Epithelial cell of proximal tubule (primary cell): ENCODE measurements around the gene ARHGAP5. TPM values are rescaled to one million over a fixed set of nuclear protein-coding genes. Genes with fewer than 3 reads are reported as not detected.
"Not testable (repeated sequence)": the region's sequence is repeated elsewhere in the genome, so short reads cannot be mapped to it uniquely, and the experiment has no call there.

Experiments
- DNase-seq: peaks from one replicate; pipeline ENCODE4 v3.0.0-alpha.2; 2011; ENCODE audit warnings: low read depth
- H3K4me3 ChIP-seq: 2 replicates; pipeline ENCODE4 v1.5.1; 2011; ENCODE audit warnings: low read depth, mild to moderate bottlenecking, low read length
- total RNA-seq: library from RNA; depleted of rRNA; stranded (reverse); fragments of >200 nt; gene quantifications from 2 replicates; pipeline ENCODE4 v1.2.3, GENCODE V29; 2015
- TF ChIP-seq, protein P1 (sequence below): conservative IDR thresholded peaks from 2 replicates; pipeline ENCODE4 v1.5.1; 2012; ENCODE audit warnings: low read depth, mild to moderate bottlenecking, low read length

Gene ARHGAP5
- total RNA-seq, 1 donor from 2014 or later: 45.7 TPM

DNA sequence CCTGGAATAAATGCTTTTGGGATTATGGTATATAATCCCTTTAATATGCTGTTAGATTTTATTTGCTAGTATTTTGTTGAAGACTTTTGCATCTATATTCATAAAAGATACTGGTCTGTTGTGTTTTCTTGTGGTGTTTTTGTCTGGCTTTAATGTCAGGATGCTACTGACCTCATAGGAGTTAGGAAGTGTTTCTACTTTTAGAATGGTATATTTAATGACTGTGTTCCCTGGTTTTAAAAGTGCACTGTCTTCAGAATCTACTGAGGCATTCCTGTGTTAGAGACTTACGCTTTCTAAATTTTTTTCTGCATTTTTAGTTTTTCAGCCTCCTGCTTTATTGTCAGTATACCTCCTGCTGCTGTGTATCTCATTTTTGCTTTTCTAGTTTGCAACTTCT lies 51.6 kb downstream of the ARHGAP5 start:
- no peak overlapping the region for H3K4me3 ChIP-seq
- DNase-seq: no peak
- TF ChIP-seq, protein P1, sequence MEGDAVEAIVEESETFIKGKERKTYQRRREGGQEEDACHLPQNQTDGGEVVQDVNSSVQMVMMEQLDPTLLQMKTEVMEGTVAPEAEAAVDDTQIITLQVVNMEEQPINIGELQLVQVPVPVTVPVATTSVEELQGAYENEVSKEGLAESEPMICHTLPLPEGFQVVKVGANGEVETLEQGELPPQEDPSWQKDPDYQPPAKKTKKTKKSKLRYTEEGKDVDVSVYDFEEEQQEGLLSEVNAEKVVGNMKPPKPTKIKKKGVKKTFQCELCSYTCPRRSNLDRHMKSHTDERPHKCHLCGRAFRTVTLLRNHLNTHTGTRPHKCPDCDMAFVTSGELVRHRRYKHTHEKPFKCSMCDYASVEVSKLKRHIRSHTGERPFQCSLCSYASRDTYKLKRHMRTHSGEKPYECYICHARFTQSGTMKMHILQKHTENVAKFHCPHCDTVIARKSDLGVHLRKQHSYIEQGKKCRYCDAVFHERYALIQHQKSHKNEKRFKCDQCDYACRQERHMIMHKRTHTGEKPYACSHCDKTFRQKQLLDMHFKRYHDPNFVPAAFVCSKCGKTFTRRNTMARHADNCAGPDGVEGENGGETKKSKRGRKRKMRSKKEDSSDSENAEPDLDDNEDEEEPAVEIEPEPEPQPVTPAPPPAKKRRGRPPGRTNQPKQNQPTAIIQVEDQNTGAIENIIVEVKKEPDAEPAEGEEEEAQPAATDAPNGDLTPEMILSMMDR: no peak

DNA sequence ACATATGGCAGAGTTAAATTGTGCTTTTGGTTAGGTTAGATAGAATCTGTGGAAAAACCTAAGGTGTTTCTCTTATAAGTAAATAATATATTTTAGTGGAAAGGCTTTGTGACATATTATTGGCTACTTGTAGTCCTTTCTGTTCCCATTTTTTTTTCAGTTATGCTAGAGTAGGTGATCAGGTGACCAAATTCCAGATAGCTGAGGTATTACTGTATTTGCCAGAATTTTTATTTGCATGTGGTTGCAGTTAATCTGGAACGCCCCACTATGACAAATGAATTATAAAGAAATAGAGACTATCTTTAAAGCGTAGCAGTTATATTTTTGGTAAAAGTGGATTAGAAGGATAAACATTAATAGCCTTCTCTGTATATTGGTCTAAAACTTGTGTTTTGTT lies 52.0 kb downstream of the ARHGAP5 start:
- peak; percentile 27 for DNase-seq
- H3K4me3 ChIP-seq: no peak overlapping the region
- TF ChIP-seq, protein P1: no peak

DNA sequence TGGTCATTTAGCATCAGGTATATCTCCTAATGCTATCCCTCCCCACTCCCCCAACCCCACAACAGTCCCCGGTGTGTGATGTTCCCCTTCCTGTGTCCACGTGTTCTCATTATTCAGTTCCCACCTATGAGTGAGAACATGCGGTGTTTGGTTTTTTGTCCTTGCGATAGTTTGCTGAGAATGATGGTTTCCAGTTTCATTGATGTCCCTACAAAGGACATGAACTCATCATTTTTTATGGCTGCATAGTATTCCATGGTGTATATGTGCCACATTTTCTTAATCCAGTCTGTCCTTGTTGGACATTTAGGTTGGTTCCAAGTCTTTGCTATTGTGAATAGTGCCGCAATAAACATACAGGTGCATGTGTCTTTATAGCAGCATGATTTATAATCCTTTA lies 54.6 kb downstream of the ARHGAP5 start:
- not testable (repeated sequence) for H3K4me3 ChIP-seq, DNase-seq

DNA sequence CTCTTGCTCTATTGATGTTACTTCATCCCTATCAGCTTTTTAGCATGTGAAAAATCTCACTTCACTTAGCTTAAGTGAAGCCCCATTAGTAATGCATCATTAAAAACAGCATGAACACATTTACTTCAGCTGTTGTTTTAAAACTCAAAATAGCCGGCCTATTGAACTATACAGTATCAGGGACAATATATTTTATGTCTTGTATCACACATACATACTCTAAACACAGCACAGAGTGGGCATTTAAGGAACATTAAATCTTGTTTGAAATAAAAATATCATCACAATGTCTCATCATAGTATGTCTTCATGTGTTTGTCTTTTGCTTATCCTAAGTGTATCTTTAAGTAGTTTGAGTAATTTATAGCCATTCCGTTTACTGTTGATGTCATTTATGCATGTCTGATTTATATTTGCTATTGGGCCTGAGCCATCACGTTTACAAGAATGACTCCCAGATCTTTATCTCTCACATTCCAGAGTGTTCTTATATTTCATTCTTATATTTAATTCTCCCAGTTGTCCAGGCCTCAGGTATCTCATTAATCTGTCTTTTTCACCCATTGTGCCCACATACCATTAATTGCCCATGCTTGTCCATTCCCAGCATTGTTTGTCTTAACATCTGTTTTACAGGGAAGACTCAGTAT lies 57.5 kb downstream of the ARHGAP5 start:
- TF ChIP-seq, protein P1: no peak
- no peak for DNase-seq
- no peak overlapping the region for H3K4me3 ChIP-seq

DNA sequence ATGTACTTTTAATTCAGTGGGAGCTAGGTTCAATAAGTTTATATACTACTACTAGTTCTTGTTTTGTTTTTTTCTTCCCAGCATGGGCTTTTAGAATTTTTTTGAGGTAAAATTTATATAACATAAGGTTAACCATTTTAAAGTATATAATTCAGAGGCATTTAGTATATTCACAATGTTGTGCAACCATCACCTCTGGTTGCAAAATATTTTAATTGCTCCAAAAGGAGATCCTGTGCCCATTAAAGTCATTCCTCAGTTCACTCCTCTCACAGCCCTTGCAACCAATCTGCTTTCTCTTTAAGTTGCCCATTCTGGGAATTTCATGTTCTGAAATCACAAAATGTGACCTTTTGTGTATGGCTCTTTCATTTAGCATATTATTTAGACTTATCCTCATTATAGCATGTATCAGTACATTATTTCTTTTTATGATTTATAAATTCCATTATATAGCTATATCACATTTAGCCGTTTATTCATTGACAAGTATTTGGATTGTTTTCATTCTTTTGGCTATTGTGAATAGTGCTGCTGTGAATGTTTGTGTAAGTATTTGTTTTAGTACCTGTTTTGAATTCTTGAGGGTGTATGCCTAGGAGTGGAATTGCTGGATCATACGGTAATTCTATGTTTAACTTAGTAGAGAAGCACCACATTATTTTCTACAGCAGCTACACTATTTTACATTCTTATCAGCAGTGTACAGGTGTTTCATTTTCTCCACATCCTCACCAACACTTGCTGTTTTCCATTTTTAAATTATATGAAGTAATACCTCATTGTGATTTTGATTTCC lies 59.1 kb downstream of the ARHGAP5 start:
- TF ChIP-seq, protein P1: no peak
- no peak overlapping the region for H3K4me3 ChIP-seq

DNA sequence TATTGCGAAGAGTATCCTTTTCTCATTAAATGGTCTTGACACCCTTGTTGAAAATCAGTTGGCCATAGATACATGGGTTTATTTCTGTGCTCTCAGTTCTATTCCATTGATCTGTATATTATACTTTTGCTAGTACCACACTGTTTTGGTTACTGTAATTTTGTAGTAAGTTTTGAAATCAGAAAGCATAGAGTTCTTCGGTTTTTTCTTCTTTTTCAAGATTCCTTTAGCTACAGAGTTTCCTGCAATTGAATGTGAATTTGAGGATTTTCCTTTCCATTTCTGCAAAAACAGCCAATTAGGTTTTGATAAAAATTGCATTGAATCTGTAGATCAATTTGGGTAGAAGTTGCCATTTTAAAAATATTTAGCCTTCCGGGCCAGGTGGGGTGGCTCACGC lies 60.2 kb downstream of the ARHGAP5 start:
- H3K4me3 ChIP-seq: no peak overlapping the region
- TF ChIP-seq, protein P1: no peak
- no peak for DNase-seq

More for the DNA sequence above, 59.1 kb downstream of the ARHGAP5 start:
- DNase-seq: no peak

DNA sequence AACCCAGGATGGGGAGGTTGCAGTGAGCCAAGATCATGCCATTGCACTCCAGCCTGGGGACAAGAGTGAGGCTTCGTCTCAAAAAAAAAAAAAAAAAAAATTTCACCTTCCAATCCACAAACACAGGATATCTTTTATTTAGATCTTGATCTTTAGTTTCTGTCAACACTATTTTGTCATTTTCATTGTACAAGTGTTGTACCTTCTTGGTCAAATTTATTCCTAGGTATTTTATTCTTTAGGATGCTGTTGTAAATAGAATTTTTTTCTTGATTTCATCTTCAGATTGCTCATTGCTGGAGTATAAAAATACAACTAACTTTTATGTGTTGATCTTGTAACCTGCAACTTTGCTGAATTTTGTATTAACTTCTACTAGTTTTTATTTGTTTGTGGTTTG lies 60.8 kb downstream of the ARHGAP5 start:
- DNase-seq: no peak
- no peak overlapping the region for H3K4me3 ChIP-seq
- TF ChIP-seq, protein P1: no peak
